OCI-LY1 (cell line): ENCODE measurements around the gene SDHD.

ENCODE experiments used
- H2AFZ ChIP-seq: fragments of 200-600 bp; sonication (generic), shearing (Covaris generic); 2 replicates; pipeline ENCODE4 v1.6.0; 2014; ENCODE audit warnings: antibody characterized with exemption, mild to moderate bottlenecking, low read length
- H3F3A ChIP-seq: fragments of 200-600 bp; sonication (generic), shearing (Covaris generic); 2 replicates; pipeline ENCODE4 v1.6.0; 2014; ENCODE audit warnings: mild to moderate bottlenecking, antibody characterized with exemption, low read length, moderate library complexity; ENCODE audit not compliant: insufficient read depth
- H3K27ac ChIP-seq: fragments of 200-600 bp; sonication (generic); 2 replicates; pipeline ENCODE4 v1.5.1; 2014; ENCODE audit warnings: low read length, mixed run types, mild to moderate bottlenecking, low read depth; ENCODE audit not compliant: poor library complexity, severe bottlenecking
- H3K27me3 ChIP-seq: fragments of 200-600 bp; sonication (generic); 2 replicates; pipeline ENCODE4 v1.6.0; 2014; ENCODE audit warnings: antibody characterized with exemption, mild to moderate bottlenecking, low read length, moderate library complexity; ENCODE audit not compliant: insufficient read depth
- H3K36me3 ChIP-seq: fragments of 200-600 bp; sonication (generic); 2 replicates; pipeline ENCODE4 v1.6.1; 2014; ENCODE audit warnings: mild to moderate bottlenecking, antibody characterized with exemption, low read length, moderate library complexity, mixed read lengths; ENCODE audit not compliant: insufficient read depth
- H3K4me1 ChIP-seq: fragments of 200-600 bp; sonication (generic); 2 replicates; pipeline ENCODE4 v1.5.1; 2014; ENCODE audit warnings: mild to moderate bottlenecking, low read length, moderate library complexity; ENCODE audit not compliant: insufficient read depth, severe bottlenecking
- H3K4me2 ChIP-seq: fragments of 200-600 bp; sonication (generic), shearing (Covaris generic); 2 replicates; pipeline ENCODE4 v1.6.1; 2014; ENCODE audit warnings: low read length
- H3K4me3 ChIP-seq: fragments of 200-600 bp; sonication (generic); 2 replicates; pipeline ENCODE4 v1.5.1; 2014; ENCODE audit warnings: low read length, low read depth, mild to moderate bottlenecking, mixed read lengths; ENCODE audit not compliant: poor library complexity, severe bottlenecking
- H3K79me2 ChIP-seq: fragments of 200-600 bp; shearing (Covaris generic); 2 replicates; pipeline ENCODE4 v1.6.1; 2016; ENCODE audit warnings: mixed run types, low read length, mixed read lengths; ENCODE audit not compliant: insufficient read depth
- H3K9ac ChIP-seq: fragments of 200-600 bp; sonication (generic), shearing (Covaris generic); 2 replicates; pipeline ENCODE4 v1.6.1; 2014; ENCODE audit warnings: mild to moderate bottlenecking, low read length, mixed read lengths
- H3K9me2 ChIP-seq: fragments of 200-600 bp; sonication (generic), shearing (Covaris generic); 2 replicates; pipeline ENCODE4 v1.6.1; 2014; ENCODE audit warnings: low read depth, mild to moderate bottlenecking, low read length, mixed read lengths
- H3K9me3 ChIP-seq: fragments of 200-600 bp; shearing (Covaris generic); 2 replicates; pipeline ENCODE4 v1.6.1; 2014; ENCODE audit warnings: low read length, mixed read lengths
- H4K20me1 ChIP-seq: fragments of 200-600 bp; sonication (generic), shearing (Covaris generic); 2 replicates; pipeline ENCODE4 v1.6.0; 2016; ENCODE audit warnings: mild to moderate bottlenecking, low read length; ENCODE audit not compliant: insufficient read depth
- EZH2 ChIP-seq: fragments of 200-600 bp; sonication (generic), shearing (Covaris generic); IDR thresholded peaks from 2 replicates; pipeline ENCODE4 v1.8.0; 2017; ENCODE audit warnings: borderline replicate concordance, mixed run types, mild to moderate bottlenecking, antibody characterized with exemption, low read length, moderate library complexity, mixed read lengths
- TF ChIP-seq, protein P1 (sequence below): fragments of 200-600 bp; sonication (generic), shearing (Covaris generic); IDR thresholded peaks from 2 replicates; pipeline ENCODE4 v1.5.1; 2017; ENCODE audit warnings: mild to moderate bottlenecking, antibody characterized with exemption, low read length, moderate library complexity, mixed read lengths

SDHD gene

DNA sequence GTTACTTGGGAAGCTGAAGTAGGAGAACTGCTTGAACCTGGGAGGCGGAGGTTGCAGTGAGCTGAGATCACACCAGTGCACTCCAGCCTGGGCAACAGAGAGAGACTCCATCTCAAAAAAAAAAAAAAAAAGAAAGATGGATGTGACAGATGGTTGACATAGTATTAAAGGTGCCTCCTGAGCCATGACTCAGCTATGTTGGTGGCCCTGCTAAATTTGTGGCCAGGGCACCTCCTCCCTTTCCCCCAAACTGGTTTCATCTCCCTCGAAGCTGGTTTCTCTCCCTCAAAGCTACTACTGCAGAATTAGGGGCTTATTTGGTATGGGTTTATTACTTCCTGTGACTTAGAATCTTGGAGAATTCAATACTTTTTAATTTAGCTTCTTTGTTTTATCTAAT, 31.5 kb downstream of the SDHD start:
- no peaks in the 10 kb centered on the region for H3K9me3 ChIP-seq
- TF ChIP-seq, protein P1, sequence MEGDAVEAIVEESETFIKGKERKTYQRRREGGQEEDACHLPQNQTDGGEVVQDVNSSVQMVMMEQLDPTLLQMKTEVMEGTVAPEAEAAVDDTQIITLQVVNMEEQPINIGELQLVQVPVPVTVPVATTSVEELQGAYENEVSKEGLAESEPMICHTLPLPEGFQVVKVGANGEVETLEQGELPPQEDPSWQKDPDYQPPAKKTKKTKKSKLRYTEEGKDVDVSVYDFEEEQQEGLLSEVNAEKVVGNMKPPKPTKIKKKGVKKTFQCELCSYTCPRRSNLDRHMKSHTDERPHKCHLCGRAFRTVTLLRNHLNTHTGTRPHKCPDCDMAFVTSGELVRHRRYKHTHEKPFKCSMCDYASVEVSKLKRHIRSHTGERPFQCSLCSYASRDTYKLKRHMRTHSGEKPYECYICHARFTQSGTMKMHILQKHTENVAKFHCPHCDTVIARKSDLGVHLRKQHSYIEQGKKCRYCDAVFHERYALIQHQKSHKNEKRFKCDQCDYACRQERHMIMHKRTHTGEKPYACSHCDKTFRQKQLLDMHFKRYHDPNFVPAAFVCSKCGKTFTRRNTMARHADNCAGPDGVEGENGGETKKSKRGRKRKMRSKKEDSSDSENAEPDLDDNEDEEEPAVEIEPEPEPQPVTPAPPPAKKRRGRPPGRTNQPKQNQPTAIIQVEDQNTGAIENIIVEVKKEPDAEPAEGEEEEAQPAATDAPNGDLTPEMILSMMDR = no peak
- TF ChIP-seq EZH2 = no peak
- no peaks in the 10 kb centered on the region for H3K27me3 ChIP-seq
- no peaks in the 10 kb centered on the region for H3K4me1 ChIP-seq
- H3K36me3 ChIP-seq = no peaks in the 10 kb centered on the region
- H3K9ac ChIP-seq = no peak overlapping the region
- no peak overlapping the region for H3K4me2 ChIP-seq
- H3K9me2 ChIP-seq = no peaks in the 10 kb centered on the region
- no peak overlapping the region for H2AFZ ChIP-seq
- H3F3A ChIP-seq = no peaks in the 10 kb centered on the region
- no peak overlapping the region for H3K4me3 ChIP-seq
- H3K79me2 ChIP-seq = no peaks in the 10 kb centered on the region
- H3K27ac ChIP-seq = no peak overlapping the region
- no peaks in the 10 kb centered on the region for H4K20me1 ChIP-seq

DNA sequence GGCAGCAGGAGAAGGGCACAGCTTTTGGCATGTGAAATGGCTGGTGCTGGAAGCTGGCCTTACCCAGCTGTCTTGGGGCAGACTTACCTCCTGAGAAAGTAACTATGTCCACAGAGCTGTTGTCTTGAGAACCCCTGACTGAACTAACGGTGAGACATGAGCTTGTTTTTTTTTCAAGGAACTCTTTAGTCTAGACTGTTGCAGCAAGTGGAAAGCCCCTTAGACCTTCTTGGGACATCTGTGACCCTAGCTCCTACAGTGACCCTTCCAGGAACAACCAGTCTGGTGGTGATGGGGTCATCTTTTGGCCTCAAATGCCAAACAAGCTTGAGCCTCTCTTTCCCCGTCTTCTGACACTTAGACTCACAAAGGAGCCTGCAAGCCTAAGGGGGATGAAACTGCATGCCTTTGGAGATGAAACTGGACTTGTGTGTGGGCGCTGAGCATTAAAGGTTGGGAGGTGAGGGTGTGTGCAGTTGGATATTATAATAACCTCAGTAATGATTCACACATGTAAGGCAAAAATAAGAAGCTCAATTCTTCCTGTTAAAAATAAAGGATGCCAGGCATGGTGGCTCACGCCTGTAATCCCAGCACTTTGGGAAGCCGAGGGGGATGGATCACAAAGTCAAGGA, 35.4 kb downstream of the SDHD start:
- H3K4me2 ChIP-seq = no peak overlapping the region
- no peaks in the 10 kb centered on the region for H3K36me3 ChIP-seq
- TF ChIP-seq, protein P1 = no peak
- no peak for TF ChIP-seq EZH2
- H3K9ac ChIP-seq = no peak overlapping the region
- H3K9me3 ChIP-seq = no peaks in the 10 kb centered on the region
- no peaks in the 10 kb centered on the region for H3K27me3 ChIP-seq
- H3K79me2 ChIP-seq = no peaks in the 10 kb centered on the region
- H4K20me1 ChIP-seq = no peaks in the 10 kb centered on the region
- H3K27ac ChIP-seq = no peak overlapping the region
- H3F3A ChIP-seq = no peaks in the 10 kb centered on the region
- no peak overlapping the region for H2AFZ ChIP-seq
- H3K4me3 ChIP-seq = no peak overlapping the region
- H3K9me2 ChIP-seq = no peaks in the 10 kb centered on the region
- no peaks in the 10 kb centered on the region for H3K4me1 ChIP-seq

DNA sequence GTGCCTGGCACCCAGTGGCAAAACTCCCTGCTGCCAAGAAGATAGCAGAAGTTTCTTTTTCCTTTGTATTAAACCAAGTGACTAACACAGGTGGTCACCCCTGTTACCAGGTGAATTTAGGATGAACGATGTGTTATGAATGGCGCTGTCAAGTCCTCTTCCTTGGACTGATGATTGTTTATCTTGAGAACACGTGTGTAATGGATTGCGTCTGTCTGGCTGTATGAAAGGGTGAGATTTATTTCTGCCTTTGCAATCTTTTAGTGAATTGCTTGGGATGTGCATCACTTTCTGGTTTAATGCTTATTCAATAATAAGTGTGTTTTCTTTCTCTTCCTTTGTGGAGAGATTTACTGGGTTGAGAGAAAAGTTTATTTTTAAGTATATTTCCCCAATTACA, 36.5 kb downstream of the SDHD start:
- Histone ChIP-seq H4K20me1 (no peaks in the 10 kb centered on the region), H3K79me2 (no peaks in the 10 kb centered on the region), H3K9me3 (no peaks in the 10 kb centered on the region), H3K27ac (no peak overlapping the region), H3K9me2 (no peaks in the 10 kb centered on the region), H3K36me3 (no peaks in the 10 kb centered on the region), H3K4me1 (no peaks in the 10 kb centered on the region), H3K27me3 (no peaks in the 10 kb centered on the region), H2AFZ (no peak overlapping the region), H3K4me3 (no peak overlapping the region), H3F3A (no peaks in the 10 kb centered on the region), H3K9ac (no peak overlapping the region), H3K4me2 (no peak overlapping the region)
- no peak for TF ChIP-seq EZH2
- TF ChIP-seq, protein P1 = no peak
